Measurements from ENCODE around the gene PTPN9.
A peak's percentile ranks its signal among the peaks of the same experiment; 100 is the strongest.

DNA sequence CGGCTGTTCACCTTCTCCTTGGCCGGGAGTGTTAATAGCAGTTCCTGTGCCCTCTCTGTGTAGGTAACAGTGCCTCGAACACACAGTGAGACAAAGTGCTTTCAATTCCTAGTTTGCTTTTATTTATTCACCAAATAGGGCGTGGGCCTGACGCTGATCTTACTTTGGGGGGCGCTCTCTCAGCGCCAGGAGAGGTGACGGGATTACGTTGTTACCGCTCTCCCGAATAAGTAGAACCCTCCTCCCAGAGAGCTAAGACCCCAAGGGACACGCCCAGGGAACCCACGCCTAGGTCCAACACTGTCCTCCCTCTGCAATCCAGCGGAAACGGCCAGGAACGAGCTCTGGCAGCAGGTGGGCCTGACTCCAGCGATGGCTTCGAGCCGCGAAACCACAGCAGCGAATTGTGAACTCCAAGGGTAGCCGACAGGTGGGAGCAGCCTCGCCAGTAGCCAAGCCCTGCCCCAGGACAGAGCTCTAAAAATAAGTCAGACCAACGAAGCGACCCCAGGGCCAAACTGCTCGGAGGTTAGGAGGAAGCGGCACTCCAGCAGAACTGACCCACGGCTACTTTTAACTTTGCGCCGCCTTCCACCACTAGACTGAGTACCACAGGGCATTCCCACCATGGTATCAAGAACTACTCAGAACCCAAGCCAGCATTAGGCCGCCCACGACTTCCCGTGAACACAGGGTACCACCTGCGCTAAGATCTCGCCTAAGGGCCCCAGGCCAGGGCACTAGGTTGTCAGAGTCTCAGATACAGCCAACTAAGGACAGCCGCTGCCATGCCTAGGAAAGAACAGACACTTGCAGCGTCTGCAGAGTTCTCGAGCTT, 126.0 kb downstream of the PTPN9 start:
- TF ChIP-seq, protein P1, sequence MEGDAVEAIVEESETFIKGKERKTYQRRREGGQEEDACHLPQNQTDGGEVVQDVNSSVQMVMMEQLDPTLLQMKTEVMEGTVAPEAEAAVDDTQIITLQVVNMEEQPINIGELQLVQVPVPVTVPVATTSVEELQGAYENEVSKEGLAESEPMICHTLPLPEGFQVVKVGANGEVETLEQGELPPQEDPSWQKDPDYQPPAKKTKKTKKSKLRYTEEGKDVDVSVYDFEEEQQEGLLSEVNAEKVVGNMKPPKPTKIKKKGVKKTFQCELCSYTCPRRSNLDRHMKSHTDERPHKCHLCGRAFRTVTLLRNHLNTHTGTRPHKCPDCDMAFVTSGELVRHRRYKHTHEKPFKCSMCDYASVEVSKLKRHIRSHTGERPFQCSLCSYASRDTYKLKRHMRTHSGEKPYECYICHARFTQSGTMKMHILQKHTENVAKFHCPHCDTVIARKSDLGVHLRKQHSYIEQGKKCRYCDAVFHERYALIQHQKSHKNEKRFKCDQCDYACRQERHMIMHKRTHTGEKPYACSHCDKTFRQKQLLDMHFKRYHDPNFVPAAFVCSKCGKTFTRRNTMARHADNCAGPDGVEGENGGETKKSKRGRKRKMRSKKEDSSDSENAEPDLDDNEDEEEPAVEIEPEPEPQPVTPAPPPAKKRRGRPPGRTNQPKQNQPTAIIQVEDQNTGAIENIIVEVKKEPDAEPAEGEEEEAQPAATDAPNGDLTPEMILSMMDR (IDR thresholded peaks at IDR 0.05; ENCODE audit: low read depth, low read length) = peak; percentile 67
- no peak for TF ChIP-seq EZH2phosphoT487 (IDR thresholded peaks at IDR 0.05; ENCODE audit: low read depth)

All from OCI-LY3 (cell line).